ENCODE data around the gene COL6A2.
"Not testable (repeated sequence)": the region's sequence is repeated elsewhere in the genome, so short reads cannot be mapped to it uniquely, and the experiment has no call there.

The COL6A2 gene

GRCh38 chr21:46138383-46138970, 40.6 kb downstream of the COL6A2 start:
- Histone ChIP-seq H3K27me3 (no peaks in the 10 kb centered on the region), H3K9ac (no peak overlapping the region), H3K27ac (no peak overlapping the region), H3K4me2 (no peak overlapping the region), H4K20me1 (no peaks in the 10 kb centered on the region), H3K36me3 (no peaks in the 10 kb centered on the region), H3K4me3 (no peak overlapping the region), H3K9me3 (peaks cover 10% of the 10 kb centered on the region), H3K4me1 (peaks cover 20% of the 10 kb centered on the region)
- TF ChIP-seq Cebpa-rat (IDR thresholded peaks at IDR 0.05) = no peak

DNA sequence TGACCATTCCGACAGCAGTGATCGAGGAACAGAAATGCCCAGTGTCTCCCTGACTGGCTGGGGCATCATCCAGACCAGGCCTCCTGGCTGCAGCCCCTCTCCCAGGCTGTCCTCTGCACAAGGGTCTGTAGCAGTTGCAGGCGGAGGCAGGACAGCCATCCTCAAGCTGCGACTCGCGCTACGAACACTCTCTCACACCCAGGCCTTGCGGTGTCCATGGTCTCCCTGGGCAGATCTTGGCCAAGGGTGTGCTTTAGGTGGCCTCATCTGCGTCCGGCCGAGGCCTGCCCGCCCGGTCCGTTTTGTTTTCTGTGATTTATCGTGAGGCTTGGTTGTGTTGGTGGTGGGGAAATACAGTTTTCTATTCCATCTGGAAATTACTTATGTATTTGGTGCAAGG, 41.8 kb downstream of the COL6A2 start:
- Histone ChIP-seq H3K9me3 (peaks cover 10% of the 10 kb centered on the region), H3K27ac (no peak overlapping the region), H4K20me1 (no peaks in the 10 kb centered on the region), H3K4me3 (no peak overlapping the region), H3K9ac (no peak overlapping the region), H3K4me1 (peaks cover 28% of the 10 kb centered on the region), H3K4me2 (no peak overlapping the region), H3K27me3 (no peaks in the 10 kb centered on the region), H3K36me3 (no peaks in the 10 kb centered on the region)
- no peak for TF ChIP-seq Cebpa-rat (IDR thresholded peaks at IDR 0.05)

- not testable (repeated sequence) for H3K4me3 ChIP-seq, H3K27ac ChIP-seq, H3K9ac ChIP-seq, H3K9me3 ChIP-seq, H3K27me3 ChIP-seq, H4K20me1 ChIP-seq, H3K36me3 ChIP-seq
- Histone ChIP-seq H3K4me1 (peaks cover 35% of the 10 kb centered on the region), H3K4me2 (peak overlapping the region; percentile 82)
Observed at GRCh38 chr21:46140352-46141003, 42.6 kb downstream of the COL6A2 start.

DNA sequence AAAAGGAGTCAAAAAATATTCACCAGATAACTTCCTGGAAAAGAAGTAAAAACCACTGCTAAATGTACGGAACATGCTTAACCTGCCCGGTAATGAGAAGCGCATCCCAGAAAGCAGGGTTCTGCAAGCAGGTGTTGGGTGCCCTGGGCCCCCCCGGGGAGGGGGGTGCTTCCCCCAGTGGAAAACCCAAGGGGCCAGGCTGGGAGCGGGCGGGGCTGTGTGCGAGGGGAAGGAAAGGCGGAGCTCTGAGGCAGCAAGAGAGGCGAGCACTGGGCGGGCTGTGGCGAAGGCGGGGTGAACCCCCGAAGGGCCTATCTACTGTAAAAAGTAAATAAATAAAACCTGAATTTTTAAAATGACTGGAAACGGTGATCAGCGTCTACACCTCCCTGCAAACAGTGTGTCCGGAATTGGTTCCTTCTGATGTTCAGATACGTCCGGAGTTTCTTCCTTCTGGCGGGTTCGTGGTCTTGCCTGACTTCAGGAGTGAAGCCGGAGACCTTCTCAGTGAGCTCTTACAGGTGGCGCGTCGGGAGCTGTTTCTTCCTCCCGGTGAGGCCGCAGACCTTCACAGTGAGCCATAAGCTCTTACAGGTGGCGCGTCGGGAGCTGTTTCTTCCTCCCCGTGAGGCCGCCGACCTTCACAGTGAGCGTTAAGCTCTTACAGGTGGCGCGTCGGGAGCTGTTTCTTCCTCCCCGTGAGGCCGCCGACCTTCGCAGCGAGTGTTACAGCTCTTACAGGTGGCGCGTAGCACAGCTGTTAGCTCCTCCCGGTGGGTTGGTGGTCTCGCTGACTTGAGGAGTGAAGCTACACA, 44.1 kb downstream of the COL6A2 start:
- no peak overlapping the region for H3K27ac ChIP-seq
- H3K4me1 ChIP-seq = peaks cover 48% of the 10 kb centered on the region
- no peaks in the 10 kb centered on the region for H4K20me1 ChIP-seq
- H3K36me3 ChIP-seq = no peaks in the 10 kb centered on the region
- no peak overlapping the region for H3K9ac ChIP-seq
- H3K4me2 ChIP-seq = peak overlapping the region; percentile 82
- H3K27me3 ChIP-seq = no peaks in the 10 kb centered on the region
- H3K9me3 ChIP-seq = peaks cover 10% of the 10 kb centered on the region
- no peak for TF ChIP-seq Cebpa-rat (IDR thresholded peaks at IDR 0.05)
- H3K4me3 ChIP-seq = 0 out of 2 replicates have a peak overlapping the region, but pooled peaks have one; percentile 18

DNA sequence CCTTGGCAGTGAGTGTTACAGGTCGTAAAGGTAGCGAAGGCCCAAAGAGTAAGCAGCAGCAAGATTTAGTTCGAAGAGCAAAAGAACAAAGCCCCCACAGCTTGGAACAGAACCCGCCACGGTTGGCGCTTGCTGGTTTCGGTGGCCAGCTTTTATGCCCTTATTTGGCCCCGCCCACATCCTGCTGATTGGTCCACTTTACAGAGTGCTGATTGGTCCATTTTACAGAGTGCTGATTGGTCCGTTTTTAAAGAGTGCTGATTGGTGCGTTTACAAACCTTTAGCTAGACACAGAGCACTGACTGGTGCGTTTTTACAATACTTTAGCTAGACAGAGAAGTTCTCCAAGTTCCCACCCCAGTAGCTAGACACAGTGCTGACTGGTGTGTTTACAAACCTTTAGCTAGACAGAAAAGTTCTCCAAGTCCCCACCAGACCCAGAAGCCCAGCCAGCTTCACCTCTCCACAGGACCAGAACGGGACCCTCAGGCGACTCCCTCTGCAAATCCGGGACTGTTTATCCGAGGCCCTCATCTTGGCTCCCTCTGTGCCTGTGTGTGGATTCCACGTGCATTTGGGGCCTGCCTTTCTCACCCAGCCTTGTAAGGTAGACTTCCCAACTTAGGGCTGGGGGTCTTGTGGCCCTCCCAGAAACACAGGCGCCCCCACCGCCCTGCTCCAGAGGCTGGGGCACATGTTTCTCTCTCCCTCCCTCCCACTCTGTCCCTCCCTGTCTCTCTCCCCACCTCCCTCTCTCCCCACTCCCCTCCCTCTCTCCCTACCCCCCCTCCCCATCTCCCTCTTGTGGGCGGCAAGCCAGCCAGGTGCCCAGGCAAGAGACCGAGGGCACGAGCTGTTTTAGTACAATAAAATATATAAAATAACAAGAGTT, 44.9 kb downstream of the COL6A2 start:
- H3K9me3 ChIP-seq = peaks cover 10% of the 10 kb centered on the region

GRCh38 chr21:46144464-46145070, 46.7 kb downstream of the COL6A2 start:
- Histone ChIP-seq H3K36me3 (no peaks in the 10 kb centered on the region), H3K4me3 (no peak overlapping the region), H3K4me2 (peak overlapping the region; percentile 34; the same call in 1 of the 2 replicates), H3K27ac (0 out of 2 replicates have a peak overlapping the region, but pooled peaks have one; percentile 38), H3K9me3 (peaks cover 10% of the 10 kb centered on the region), H3K27me3 (no peaks in the 10 kb centered on the region), H3K9ac (no peak overlapping the region), H4K20me1 (no peaks in the 10 kb centered on the region), H3K4me1 (peaks cover 52% of the 10 kb centered on the region)
- TF ChIP-seq Cebpa-rat (IDR thresholded peaks at IDR 0.05) = no peak

More for the DNA sequence above, 44.9 kb downstream of the COL6A2 start:
- H3K27me3 ChIP-seq = no peaks in the 10 kb centered on the region
- H3K4me1 ChIP-seq = peaks cover 52% of the 10 kb centered on the region
- no peaks in the 10 kb centered on the region for H4K20me1 ChIP-seq
- no peak overlapping the region for H3K4me3 ChIP-seq
- H3K36me3 ChIP-seq = no peaks in the 10 kb centered on the region
- peak overlapping the region; percentile 82 for H3K4me2 ChIP-seq
- no peak for TF ChIP-seq Cebpa-rat (IDR thresholded peaks at IDR 0.05)
- H3K27ac ChIP-seq = no peak overlapping the region
- no peak overlapping the region for H3K9ac ChIP-seq

DNA sequence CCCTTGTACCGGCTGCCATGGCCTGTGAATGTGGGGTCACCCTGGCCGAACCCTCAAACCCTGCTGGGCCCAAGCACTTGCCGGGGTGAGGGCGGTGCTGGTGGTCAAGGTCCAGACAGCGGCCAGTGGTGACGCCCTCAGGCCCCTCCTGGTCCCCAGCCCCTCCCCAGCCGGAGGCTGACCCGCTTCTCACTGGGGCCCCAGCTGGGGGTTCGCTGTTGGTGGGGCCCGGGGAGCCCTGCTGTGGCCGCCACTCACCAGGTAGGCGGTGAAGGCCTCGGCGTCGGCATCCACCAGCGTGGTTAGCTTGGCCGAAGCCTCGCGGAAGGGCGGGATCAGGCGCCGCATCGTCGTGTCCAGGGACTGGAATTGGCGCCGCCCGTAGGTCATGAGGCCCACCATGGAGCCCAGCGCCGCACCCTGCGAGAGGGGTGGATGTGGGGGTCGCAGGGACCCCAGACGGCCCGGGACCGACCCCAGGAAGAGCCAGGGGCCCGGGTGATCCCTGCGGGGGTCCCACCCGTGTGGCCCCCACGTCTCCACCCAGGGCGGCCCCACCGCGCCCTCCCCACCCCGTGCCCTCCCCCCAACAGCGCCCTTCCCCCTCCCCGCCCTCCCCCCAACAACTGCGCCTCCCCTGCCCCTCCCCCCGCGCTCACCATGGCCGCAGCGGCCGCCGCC, 47.4 kb downstream of the COL6A2 start:
- no peaks in the 10 kb centered on the region for H3K36me3 ChIP-seq
- peak overlapping the region; percentile 34; the same call in 1 of the 2 replicates for H3K4me2 ChIP-seq

GRCh38 chr21:46145840-46146691, 48.2 kb downstream of the COL6A2 start:
- 0 out of 2 replicates have a peak overlapping the region, but pooled peaks have one; percentile 35 for H3K9ac ChIP-seq
- peaks cover 10% of the 10 kb centered on the region for H3K9me3 ChIP-seq
- H3K27me3 ChIP-seq = no peaks in the 10 kb centered on the region
- no peak for TF ChIP-seq Cebpa-rat (IDR thresholded peaks at IDR 0.05)
- H3K27ac ChIP-seq = peak overlapping the region; percentile 53
- H3K36me3 ChIP-seq = no peaks in the 10 kb centered on the region
- H3K4me3 ChIP-seq = no peak overlapping the region
- peaks cover 45% of the 10 kb centered on the region for H3K4me1 ChIP-seq
- H3K4me2 ChIP-seq = peak overlapping the region; percentile 77
- H4K20me1 ChIP-seq = no peaks in the 10 kb centered on the region

More for the DNA sequence above, 47.4 kb downstream of the COL6A2 start:
- Histone ChIP-seq H3K9me3 (peaks cover 10% of the 10 kb centered on the region), H4K20me1 (no peaks in the 10 kb centered on the region), H3K27me3 (no peaks in the 10 kb centered on the region), H3K4me1 (peaks cover 52% of the 10 kb centered on the region), H3K9ac (no peak overlapping the region), H3K4me3 (no peak overlapping the region), H3K27ac (0 out of 2 replicates have a peak overlapping the region, but pooled peaks have one; percentile 38)
- TF ChIP-seq Cebpa-rat (IDR thresholded peaks at IDR 0.05) = no peak

Measured in BLaER1 (cell line).